GM12865 (cell line): ENCODE results near the gene GAS2L2.

Experiments used
- DNase-seq: peaks from one replicate; pipeline ENCODE4 v3.0.0; 2010; ENCODE audit warnings: low read depth
- H3K4me3 ChIP-seq: 2 replicates; pipeline ENCODE4 v1.5.1; 2011; ENCODE audit warnings: mild to moderate bottlenecking, low read depth, low read length, control low read depth
- TF ChIP-seq, protein P1 (sequence below): IDR thresholded peaks from 2 replicates; pipeline ENCODE4 v1.5.1; 2011; ENCODE audit warnings: low read length, control low read depth, low read depth, inconsistent platforms; ENCODE audit not compliant: insufficient read depth; ENCODE audit errors: missing control alignments

GAS2L2 gene

DNA sequence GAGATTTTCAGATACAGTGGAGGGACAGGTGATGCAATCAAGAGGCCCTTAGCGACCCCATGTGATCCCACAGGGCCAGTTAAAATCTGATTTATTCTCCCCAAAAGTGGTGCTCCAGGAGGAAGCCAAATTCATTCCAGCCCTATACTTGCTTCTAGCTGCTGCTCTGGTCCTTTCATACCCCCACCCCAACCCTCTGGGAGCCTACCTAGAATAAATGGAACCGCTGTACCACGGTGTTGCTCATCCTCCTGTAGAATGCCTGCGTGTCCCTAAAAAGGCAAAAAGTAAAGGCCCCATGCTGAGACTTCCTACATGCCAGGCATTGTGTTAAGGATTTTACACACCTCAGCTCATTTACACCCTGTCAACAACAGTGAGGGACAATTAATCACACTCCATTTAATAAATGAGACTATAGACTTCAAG lies 23.6 kb downstream of the GAS2L2 start:
- H3K4me3 ChIP-seq: no peak overlapping the region
- DNase-seq: no peak
- TF ChIP-seq, protein P1, sequence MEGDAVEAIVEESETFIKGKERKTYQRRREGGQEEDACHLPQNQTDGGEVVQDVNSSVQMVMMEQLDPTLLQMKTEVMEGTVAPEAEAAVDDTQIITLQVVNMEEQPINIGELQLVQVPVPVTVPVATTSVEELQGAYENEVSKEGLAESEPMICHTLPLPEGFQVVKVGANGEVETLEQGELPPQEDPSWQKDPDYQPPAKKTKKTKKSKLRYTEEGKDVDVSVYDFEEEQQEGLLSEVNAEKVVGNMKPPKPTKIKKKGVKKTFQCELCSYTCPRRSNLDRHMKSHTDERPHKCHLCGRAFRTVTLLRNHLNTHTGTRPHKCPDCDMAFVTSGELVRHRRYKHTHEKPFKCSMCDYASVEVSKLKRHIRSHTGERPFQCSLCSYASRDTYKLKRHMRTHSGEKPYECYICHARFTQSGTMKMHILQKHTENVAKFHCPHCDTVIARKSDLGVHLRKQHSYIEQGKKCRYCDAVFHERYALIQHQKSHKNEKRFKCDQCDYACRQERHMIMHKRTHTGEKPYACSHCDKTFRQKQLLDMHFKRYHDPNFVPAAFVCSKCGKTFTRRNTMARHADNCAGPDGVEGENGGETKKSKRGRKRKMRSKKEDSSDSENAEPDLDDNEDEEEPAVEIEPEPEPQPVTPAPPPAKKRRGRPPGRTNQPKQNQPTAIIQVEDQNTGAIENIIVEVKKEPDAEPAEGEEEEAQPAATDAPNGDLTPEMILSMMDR: no peak

DNA sequence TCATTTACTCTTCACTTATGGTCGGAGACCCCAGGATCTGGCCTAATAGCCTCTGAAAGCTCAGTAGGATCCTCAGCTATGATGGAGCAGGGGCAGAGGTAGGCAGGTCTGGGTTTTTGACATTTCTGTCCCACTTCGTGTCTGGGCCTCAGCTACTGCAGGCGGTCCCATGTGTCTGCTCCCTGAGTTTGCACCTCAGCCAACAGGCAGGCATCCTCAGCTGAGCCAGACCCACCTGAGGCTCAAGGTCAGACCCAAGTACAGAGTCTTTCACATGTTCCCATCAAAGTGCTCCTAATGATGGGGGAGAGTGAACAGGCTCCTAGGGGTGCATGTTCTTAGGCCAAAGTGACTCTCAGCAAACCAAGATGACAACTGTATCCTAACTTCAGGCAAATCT lies 24.5 kb downstream of the GAS2L2 start:
- H3K4me3 ChIP-seq: no peak overlapping the region
- TF ChIP-seq, protein P1: no peak
- DNase-seq: no peak

DNA sequence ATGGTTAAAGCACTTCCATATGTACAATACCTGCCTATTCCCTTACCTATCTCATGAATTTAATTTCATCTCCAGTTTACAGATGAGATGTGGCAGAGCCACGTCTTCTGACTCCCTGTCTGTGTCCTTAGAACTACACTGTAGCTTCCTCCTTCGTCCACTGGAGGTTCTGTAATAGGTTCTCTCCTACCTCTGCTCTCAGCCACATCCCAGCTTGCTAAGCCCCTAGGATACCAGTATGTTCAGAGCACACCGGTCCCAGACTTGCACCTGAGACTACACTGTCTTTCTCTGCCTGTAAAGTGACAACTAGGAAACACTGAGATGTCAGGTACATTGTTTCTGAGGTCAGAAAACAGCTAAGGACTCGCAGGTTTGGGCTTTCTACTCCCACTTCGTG lies 25.4 kb downstream of the GAS2L2 start:
- TF ChIP-seq, protein P1: no peak
- no peak for DNase-seq
- H3K4me3 ChIP-seq: no peak overlapping the region

DNA sequence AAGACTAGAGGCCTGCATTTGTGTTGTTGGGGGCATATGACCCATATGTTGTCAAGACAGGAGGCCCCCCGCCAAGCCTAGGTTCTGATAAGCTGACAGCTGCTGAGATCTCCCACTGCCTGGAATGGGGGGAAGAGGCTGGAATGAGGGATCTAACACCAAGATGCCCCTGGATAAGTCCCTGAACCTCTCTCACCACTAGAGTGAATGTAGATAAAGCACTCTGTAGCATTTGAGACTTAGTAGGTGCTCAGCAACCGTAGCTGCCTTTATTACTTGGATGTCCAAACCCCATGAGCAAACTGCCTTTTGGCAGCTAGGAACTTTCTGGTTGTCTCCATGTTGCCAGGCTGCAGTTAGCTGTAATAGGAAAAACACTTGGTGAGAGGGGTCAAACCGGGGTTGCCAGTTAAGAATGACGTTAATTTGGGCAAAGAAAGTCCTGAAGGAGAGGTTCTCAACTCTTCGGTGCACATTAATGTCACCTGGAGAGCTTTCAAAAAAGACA lies 26.0 kb downstream of the GAS2L2 start:
- TF ChIP-seq, protein P1: no peak
- DNase-seq: no peak
- no peak overlapping the region for H3K4me3 ChIP-seq

DNA sequence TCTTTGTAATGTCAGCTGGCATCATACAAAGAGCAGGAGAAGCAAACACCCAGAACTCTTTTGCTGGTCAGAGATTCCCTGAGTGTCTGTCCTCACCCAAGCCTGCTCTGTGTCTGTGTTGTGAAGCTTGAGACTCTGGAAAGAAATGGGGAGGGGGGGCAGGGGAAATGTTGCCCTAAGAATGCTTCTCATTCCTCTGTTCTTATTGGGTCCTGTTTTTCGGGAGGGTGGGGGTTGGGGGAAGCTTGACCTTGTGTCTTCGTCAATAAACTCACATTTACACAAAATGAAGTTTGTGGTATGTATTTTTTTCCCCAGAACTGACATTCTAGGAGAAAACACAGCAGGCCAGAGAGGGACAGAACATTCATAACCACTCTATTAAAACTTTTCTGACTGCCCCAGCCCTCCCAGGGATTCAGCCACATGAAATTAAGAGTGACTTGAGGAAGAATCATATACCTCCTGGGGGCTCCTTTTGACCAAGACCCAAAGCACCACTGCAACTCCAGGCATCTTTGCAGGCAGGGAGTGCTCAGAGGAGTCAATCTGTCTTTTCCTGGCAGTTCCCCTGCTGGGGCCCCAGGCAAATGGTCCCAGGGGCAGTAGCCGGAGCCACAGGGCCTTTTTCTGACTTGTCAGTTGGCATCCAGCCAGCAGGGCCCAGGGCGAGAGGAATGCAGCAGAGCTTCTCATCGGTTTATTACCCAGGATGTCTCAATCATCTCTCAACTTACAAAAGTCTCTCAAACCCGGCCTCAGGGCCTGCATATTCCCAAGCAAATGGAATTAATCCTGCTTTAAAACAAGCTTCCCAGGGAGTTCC lies 26.7 kb downstream of the GAS2L2 start:
- TF ChIP-seq, protein P1: no peak
- DNase-seq: no peak
- no peak overlapping the region for H3K4me3 ChIP-seq

DNA sequence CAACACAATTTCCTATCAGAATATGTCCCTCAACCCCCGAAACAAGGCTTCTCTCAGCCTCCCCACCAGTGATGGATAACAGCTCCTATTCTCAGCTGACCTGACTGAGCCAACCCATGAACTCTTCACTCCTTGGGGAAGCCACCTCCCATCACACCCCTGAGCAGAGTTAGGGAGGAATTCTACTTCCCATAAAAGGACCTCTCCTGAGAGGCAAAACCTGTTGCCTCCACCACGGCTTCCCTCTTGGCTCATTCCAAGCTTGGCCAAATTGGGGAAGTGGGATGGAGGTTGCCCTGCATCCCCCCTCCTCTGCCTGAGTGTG lies 27.3 kb downstream of the GAS2L2 start:
- H3K4me3 ChIP-seq: no peak overlapping the region
- DNase-seq: no peak
- TF ChIP-seq, protein P1: no peak

DNA sequence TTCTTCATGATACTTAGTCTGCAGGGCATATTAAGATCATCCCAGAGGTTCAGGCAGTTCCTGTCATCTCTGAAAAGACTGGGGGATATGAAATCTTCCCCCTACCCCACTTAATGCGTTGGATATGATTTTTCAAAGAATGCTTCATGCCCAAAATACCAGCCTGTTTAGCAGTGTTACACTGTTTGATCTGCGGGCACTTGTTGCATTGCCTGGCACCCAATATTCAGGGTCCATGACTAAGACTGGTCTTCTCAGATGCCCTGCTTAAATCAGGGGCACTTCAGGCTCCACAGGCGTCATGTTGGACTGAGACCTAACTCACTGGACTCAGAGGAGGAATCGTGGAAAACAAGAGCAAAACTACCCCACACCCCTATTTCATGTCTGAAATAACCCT lies 28.0 kb downstream of the GAS2L2 start:
- no peak overlapping the region for H3K4me3 ChIP-seq
- TF ChIP-seq, protein P1: no peak
- no peak for DNase-seq
